HG02970 (cell line): Measurements from ENCODE around the gene KRT32.

Experiments used
- ATAC-seq: cut with Tn5 transposase; IDR thresholded peaks from one replicate; pipeline ENCODE4 v1.9.1; 2021; ENCODE audit warnings: mild to moderate bottlenecking, moderate library complexity, moderate number of reproducible peaks; ENCODE audit not compliant: unreplicated experiment, low FRiP score

The KRT32 gene

DNA sequence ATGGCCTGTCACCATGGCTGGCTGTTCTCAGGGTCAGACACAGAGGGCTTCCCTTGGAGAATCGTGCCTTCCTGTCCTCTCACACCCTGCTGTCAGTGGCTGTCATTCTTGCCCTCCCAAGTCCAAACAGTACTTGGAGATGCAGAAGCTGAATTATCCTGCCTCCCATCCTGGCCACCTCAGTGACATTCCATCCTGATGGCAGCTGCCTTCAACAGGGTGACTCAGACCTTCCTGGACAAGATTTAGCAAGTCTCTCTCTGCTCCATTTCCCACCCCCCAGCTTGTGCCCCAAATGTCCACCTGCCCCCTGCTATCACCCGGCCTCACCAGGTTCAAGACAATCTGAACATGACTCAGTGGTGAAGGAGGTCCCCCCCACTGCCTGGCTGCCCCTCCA, 27.3 kb upstream of the KRT32 start:
- no peak for ATAC-seq

DNA sequence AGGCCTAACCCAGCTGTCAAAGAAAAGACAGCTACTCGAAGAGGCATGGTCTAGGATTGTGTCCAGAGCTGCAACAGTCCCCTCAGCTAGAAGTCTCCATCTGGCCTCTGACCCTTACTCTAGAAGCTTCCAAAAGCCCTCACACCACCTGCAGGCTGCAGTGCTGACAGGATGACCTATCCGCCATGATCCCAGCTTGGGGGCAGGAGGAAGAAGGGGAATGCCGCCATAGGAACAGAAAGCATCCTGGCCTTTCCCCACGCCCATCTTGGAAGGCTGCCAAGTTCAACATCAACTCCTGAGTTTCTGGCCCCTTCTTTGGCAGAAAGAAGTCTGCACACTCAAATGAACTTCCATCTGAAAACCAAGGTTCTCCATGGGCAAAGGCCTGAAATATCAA, 25.6 kb upstream of the KRT32 start:
- ATAC-seq: no peak

DNA sequence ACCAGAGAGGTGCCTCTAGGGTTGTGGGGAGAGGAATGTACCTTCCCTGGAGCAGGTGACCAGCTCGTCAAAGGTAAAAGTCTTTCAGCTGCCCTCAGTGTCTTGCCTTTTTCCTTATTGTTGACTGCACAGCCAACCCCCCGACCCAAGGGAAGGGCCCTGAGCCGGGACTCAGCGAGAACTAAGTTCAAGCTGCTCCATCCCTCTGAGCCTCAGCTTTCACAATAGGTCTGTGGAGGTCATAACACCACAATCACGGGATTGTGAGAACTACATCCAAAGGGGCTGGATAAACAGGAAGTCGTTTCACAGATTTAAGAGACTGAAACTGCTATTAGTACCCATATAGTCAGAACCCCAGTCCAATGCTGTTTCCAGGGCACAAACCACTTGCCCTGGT, 25.2 kb upstream of the KRT32 start:
- ATAC-seq: no peak

DNA sequence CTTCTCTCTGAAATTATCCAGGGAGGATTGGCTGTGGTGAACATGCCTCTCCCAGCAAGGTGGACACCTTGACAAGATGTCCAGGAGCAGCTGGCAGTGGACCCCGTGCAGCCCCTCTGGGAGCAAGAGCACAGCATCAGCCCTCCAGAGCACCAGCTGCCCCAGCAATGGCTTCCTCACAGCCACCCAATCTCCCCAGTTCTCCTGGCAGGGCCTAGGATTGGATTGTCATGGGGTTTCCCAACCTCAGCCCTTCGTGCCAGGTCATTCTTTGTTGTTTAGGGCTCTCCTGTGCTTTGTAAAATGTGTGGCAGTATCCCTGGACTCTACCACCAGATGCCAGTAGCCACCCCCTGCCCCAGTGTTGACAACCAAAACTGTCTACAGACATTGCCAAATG, 24.3 kb upstream of the KRT32 start:
- ATAC-seq: no peak

DNA sequence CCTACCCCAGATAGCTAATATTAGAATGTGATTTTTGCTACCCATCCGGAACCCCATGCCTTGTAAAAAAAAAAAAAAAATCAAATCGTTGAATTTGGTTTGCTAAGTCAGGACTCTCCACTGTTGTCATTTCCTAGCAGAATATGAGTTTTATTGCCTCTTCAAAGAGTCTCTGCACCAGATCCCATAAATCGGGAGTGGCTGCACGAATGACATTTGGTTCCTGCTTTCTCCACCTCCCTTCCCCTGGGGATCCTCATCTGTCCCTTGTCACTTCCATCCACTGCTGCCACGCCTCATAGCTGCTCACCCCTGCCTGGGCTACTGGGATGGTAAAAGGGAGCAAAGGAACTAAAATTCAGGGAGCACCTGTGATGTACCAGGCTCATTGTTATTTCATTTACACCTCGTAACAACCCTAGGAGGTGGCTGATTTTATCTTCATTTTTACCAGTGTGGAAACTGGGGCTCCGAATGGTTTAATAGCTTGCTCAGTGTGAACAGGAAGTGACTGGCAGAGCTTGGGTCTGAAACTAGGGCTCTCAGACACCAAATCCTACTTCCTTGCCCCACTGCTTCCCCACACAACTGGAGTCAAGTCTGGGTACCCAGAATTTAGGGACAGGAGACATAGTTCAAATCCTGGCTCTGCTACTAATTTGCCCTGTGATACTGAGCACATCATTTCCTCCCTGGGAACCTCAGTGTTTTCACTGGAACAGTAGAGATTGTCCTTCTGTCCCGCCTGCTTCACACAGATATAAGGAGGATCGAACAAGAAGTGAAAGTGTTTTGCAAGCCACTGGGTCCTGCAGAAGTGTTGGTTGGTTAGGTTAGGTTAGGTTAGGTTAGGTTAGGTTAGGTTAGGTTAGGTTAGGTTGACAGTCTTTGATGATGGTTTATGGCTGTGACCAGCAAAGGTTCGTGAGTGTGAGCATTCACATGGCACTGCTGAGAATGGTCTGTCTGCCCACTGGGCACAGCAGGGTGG, 23.1 kb upstream of the KRT32 start:
- no peak for ATAC-seq

DNA sequence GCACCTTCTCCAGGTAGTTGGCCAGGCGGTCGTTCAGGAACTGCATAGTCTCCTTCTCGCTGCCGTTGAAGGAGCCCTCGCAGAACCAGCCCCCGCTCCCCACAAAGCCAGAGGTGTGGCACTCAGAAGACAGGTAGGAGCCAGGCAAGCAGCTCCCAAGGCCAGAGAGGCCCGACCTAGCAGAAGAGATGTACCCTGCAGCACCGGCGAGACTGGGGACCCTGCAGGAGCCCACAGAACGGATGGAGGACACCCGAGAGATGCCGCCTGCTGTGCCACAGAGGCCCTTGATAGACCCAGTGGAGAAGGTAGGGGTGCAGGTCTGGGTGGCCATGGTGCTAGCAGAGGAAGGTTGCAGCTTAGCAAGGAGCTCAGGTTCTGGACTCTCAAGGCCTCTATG, 22.3 kb upstream of the KRT32 start, which contains the start of gene KRT36:
Gene KRT36 (minus strand): TSS at position 380 of the 400 bp plus-strand sequence. CDS start 46 bp downstream, at position 334.
- no peak for ATAC-seq

DNA sequence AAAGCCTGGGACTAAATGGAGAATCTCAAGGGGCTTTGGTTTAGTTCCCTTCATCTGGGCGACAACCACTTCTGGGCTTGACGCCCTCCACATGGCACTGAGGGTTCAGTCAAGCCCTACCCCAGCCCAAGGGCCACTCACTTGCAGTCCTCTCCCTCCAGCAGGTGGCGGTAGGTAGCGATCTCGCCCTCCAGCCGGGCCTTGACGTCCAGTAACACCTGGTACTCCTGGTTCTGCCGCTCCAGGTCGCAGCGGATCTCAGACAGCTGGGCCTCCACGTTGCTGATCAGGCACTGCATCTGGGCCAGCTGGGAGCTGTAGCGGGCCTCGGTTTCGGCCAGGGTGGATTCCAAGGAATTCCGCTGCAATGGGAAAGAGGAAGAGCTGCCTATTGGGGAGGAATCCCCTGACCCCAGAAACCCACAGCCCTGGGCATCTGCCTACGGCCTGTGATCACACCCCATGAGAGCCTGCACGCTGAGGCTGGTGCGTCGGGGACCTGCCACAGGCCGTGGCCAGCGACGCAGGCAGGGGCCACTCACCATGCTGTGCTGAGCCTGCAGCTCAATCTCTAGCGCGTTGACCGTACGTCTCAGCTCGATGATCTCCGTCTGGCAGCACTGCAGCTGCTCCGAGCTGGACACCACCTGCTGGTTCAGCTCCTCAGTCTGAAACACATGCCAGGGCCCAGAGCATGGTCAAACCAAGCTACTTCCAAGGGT, 19.8 kb upstream of the KRT32 start:
- no peak for ATAC-seq

DNA sequence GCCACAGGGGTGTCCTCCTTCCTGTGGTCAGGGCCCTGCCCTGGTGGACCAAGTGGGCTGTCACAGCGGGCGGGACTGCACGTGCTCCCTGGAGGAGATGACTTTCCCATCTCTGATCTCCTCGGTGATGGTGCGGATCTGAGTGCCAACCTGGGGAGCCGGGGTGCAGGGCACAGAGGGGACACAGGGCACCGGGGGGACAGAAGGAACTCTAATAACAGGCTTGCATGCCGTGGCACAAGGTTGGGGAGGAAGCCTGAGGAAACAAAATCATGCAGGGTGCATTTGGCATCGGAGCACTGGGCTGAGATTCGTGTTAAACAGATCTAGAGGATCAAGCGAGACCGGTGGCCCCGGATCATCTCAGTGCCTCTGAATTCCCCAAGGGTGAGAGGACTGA, 19.1 kb upstream of the KRT32 start:
- no peak for ATAC-seq

DNA sequence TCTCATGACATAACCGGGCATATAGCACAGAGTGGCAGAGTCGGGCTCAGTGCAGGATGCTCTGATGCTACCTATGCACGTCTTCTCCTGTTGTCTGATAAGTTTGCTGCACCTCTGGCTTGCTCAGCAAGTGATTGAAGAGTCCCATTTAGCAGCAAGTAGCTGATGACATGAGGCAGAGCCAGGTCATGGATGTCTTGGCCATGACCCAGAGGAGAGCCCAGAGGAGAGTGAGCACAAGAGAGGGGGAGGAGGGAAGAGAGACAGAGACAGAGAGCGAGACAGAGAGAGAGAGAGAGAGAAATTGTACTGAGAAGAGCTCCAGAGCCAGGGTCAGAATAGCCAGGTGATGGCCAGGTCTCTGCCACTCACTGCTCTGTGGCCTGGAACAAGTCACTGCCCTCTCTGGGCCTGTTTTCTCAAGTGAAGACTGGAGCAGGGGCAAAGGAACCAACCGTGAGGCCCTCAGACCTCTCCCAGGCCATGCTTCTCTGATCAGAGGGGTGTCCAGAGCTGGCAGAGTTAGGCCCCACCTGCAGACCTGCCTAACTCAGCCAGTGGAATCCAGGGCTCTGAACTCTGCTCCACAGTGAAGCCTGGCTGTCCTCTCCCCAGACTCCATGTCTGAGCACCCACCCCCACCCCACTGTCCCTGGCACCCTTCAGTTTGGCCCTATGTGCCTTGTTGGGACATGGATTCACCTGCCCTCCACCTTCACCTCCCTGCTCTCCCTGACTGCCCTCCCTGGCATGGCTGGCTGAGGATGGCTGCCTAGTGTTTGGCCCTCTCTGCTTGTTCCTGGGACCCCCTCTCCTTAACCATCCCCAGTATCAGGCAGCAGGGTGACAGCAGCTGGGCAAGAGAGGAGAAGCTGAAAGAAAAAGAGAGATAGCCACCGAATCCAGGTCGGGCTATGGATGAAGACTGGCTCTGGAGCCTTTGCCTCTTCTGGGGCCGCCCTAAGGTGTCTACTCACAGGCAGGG, 18.0 kb upstream of the KRT32 start:
- ATAC-seq: no peak

DNA sequence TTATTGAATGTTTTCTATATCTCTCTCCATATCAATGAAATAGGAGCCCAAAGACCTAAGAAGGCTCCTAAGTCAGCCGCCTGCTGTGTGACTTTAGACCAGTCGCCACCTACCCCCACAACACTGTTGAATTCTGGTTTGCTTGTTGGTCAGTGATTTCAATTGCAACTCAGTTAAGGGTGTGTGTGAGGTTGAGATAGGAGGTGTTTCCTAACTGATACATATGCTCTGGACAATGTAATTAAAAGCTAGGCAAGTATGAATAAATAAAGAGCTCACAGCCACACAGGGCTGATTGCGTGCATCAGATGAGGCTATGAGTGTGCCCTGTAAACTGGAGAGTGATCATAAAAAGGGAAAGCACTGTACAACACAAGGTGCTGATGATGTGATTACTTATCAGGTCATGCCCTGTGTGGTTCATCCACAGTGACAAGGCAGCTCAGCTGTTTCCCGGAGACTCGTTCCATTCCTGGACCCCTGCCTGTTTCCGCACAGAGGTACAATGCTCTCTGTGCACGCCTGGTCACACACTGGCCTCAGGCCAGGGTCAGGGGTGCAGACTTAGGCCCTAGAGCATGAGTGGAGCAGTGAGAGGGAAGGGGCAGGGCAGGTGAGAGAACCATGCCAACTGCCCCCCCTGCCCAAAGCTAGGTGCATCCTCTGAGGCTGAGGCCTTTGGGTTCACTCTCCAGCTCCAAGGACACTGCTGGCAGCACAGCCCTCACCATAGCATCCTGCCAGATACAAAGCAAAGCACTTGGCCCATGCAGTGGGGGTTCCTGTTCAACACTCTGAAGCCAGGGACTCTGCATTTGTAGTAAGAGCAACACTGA, 17.0 kb upstream of the KRT32 start:
- no peak for ATAC-seq

DNA sequence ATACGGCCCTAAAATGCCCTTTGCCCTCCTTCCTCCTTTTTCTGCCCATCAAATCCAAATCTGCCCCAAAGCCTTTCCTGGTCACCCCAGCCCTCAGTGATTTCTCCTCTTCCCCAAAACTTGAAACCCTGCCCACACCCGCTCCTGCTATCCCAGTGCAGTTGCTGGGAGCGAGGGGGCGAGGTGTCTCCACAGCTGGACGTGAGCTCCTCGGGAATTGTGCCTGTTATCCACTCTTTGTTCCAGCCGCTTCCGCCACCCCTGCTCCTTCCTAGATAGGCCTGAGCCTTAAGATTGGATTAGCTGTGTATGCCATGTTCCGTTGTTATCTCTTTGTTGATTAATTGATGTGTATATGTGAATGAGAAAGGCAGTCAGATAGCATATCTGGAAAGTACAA, 16.3 kb upstream of the KRT32 start:
- ATAC-seq: no peak

DNA sequence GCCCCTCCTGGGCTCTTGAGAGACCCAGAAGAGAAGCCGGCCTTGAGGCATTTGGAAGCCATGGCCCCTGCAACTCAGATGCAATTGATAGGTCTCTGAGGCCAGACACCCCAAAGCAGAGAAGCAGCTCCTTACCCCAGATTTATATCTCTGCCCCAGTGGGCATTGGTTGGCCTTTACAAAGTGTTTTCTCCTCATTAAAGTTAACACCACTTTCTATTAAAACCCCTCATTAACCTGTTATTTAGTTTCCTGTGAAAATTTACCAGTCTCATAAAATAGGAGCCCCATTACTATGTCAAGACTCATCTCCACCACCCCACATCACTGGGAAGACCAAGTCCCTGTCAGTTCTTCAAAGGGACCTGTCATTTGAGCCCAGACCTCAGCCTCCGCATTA, 13.8 kb upstream of the KRT32 start, which contains the start of gene KRT35:
Gene KRT35 (minus strand): TSS at position 116 of the 400 bp plus-strand sequence. CDS start 54 bp downstream, at position 62.
- no peak for ATAC-seq

DNA sequence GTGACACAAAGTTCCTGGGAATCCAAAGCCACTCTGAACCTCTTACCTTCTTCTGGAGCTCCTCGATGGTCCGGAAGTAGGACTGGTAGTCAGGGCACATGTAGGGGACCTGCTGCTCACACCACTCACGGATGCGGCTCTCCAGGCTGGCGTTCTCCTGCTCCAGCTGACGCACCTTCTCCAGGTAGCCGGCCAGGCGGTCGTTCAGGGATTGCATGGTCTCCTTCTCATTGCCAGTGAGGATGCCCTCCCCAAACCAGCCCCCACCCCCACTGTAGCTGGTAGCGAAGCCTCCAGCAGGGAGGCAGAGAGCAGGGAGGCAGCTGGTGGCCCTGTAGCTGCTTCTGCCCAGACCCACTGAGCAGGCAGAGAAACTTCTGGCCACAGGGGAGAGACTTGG, 13.4 kb upstream of the KRT32 start:
- no peak for ATAC-seq

DNA sequence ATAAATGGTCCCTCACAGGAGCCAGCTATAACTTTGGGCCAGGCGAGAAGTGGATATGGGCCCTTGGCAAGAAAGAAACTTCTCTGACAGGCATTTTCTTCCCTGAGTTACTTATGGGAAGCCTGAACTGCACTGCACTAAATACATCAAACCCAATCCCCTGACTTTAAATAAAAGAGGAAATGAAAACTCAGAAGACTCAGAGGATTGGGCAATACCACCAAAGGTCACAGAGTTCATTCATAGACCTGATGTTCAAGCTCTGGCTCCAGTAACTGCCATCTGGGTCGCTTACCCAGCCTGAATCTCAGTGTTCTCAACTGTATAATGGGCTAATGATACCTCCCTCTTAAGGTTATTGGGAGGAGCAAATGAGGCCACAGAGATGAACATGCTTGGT, 12.9 kb upstream of the KRT32 start:
- ATAC-seq: no peak

DNA sequence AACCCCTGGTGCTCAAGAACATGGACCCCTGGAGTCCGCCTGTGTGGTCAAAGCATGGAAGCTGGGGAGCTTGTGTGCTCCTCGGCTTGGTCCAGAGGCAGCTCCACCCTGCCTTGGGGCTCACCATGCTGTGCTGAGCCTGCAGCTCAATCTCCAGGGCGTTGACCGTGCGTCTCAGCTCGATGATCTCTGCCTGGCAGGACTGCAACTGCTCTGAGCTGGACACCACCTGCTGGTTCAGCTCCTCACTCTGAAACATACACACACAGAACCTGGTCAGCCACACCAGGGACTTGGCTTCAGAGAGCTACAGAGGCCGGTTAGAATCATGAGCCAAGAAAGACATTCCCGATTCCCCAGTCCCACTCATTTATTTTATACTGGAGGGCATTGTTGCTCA, 11.1 kb upstream of the KRT32 start:
- no peak for ATAC-seq

DNA sequence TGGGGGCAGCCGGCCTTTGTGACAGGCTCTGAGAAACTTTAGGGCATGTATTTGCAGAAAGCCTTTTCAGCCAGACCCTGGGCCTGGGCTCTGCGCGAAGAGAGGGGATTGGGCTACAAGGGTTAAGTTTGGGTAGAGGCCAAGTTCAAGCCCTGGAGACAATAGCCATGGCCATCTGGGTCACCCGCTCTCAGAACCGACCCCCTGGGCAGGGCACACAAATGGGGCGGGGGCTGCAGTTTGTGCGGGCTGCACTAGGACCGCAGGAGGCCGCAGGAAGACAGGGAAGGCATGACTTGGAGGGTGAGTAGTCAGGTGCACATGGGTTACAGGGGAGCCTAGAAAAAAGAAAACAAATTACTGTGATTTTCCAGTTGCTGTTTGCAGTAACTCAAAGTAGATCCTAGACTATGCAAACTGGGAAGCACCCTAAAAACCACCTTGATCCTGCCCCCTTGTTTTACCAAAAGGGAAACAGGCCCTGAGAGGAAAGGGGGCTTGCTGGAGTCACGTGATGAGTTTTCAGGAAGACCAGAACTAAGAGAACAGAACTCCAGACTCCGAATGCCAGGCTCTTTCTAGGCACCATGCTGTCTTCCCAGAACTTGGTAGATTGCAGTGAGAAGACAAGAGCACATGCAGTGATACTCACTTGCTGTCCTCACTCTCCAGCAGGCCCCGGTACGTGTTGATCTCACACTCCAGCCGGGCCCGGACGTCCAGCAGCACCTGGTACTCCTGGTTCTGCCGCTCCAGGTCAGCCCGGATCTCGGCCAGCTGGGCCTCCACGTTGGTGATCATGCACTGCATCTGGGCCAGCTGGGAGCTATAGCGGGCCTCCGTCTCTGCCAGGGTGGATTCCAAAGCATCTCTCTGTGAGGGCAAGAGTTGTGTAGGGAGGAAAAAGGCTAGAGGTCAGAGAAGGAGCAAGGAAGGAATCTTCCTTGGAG, 10.0 kb upstream of the KRT32 start:
- ATAC-seq: no peak

DNA sequence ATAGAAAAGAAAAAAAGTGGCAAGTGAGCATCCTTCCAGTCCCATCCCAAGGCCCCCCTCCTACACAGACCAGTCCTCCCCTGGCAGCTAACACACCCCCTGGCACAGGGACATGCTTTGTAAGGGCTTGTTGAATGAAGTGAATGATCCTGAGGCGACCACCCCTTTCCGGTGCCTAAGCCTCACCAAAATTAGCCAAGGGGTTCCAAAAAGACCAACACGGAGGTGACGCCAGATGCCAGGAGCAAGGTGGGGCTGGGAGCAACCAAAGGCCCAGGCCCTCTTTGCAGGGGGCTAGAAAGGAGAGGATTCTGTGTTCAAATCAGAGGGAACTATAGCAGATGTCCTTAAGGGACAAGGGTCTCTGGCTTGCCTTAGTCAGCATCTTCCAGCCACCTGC, 8.2 kb upstream of the KRT32 start:
- ATAC-seq: no peak

DNA sequence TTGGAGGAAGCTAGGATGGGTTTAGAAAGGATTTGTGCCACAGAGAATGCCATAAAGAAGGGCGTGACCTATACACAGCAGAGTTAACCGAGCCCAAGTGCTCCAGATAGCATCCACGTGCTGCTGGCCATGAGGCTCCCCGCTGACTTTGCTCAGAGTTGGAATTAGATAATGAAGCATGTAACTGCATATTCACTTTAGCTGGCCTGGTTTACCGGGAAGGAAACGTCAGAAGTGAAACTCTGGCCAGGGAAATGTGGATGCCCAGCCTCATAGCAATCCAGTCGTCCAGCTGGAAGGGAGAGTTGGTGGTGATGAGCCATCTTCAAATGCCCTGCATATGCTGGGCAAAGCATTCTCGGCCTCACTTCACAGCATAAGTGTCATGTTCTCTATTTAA, 7.7 kb upstream of the KRT32 start:
- ATAC-seq: no peak
